GM12878 (cell line): ENCODE data around the gene PRKCE. TPM values are rescaled to one million over a fixed set of nuclear protein-coding genes. Genes with fewer than 3 reads are reported as not detected.

ENCODE experiments used
- ATAC-seq: fragments of 200-7000 bp; cut with Tn5 transposase; 3 replicates; pipeline ENCODE4 v1.9.1; 2020; ENCODE audit warnings: mild to moderate bottlenecking, moderate library complexity
- BruUV-seq: library from RNA; stranded (reverse); fragments of 400-500 nt; replicated peaks from 2 replicates; lab custom pipeline; 2021; lab: Mats Ljungman, UMichigan
- CTCF ChIA-PET: fragments of 300-600 bp; sonication (Branson Sonifier 250); formaldehyde crosslinking; extraction: SDS; loops from one replicate; lab custom pipeline; 2021; ENCODE audit warnings: inconsistent platforms; lab: Yijun Ruan, JAX
- POLR2A ChIA-PET: fragments of 350-600 bp; formaldehyde crosslinking; extraction: SDS; loops from one replicate; lab custom pipeline; 2021; ENCODE audit warnings: inconsistent platforms; lab: Charles Lee
- RAD21 ChIA-PET: fragments of 300-600 bp; sonication (Branson Sonifier 250); formaldehyde crosslinking; loops from one replicate; lab custom pipeline; 2023; ENCODE audit warnings: antibody characterized with exemption; ENCODE audit not compliant: unreplicated experiment; lab: Charles Lee
- SMC1A ChIA-PET: fragments of 300-600 bp; sonication (Branson Sonifier 250); formaldehyde crosslinking; loops from one replicate; lab custom pipeline; 2023; ENCODE audit not compliant: unreplicated experiment, uncharacterized antibody; lab: Charles Lee
- DNase-seq: peaks from one replicate; pipeline ENCODE4 v3.0.0-alpha.2; 2011; ENCODE audit warnings: low read depth, low spot score
- FAIRE-seq: peaks from 3 replicates; lab custom pipeline; 2011; peaks lifted over from hg19 to GRCh38; lab: Jason Lieb, UNC
- H2AFZ ChIP-seq: 2 replicates; pipeline ENCODE4 v1.6.0; 2011; ENCODE audit warnings: low read depth, low read length, control low read depth; ENCODE audit not compliant: control insufficient read depth
- H3K27ac ChIP-seq: 2 replicates; pipeline ENCODE4 v1.5.1; 2011; ENCODE audit warnings: control low read depth; ENCODE audit not compliant: control insufficient read depth, insufficient read depth
- H3K27me3 ChIP-seq, 2 experiments: replicated peaks in 1 of 2; 2 replicates each; pipeline versions ENCODE4 v1.6.0 to v1.6.1; 2011; ENCODE audit warnings: low read length in 1 of 2; ENCODE audit not compliant: control insufficient read depth in 2 of 2, insufficient read depth in 2 of 2
- H3K36me3 ChIP-seq, 2 experiments: 2 replicates each; pipeline ENCODE4 v1.5.1; 2011; ENCODE audit warnings: low read length in 1 of 2; ENCODE audit not compliant: control insufficient read depth in 2 of 2, insufficient read depth in 2 of 2
- H3K4me1 ChIP-seq: 2 replicates; pipeline ENCODE4 v1.6.1; 2011; ENCODE audit warnings: mild to moderate bottlenecking, low read length, moderate library complexity, mixed read lengths; ENCODE audit not compliant: control insufficient read depth, insufficient read depth
- H3K4me2 ChIP-seq: 2 replicates; pipeline ENCODE4 v1.6.0; 2011; ENCODE audit warnings: control low read depth; ENCODE audit not compliant: control insufficient read depth, insufficient read depth
- H3K4me3 ChIP-seq: fragments of 200-600 bp; sonication (generic); 2 replicates; pipeline ENCODE4 v1.5.1; 2016
- H3K79me2 ChIP-seq: 2 replicates; pipeline ENCODE4 v1.6.0; 2011; ENCODE audit warnings: low read length; ENCODE audit not compliant: control insufficient read depth, insufficient read depth
- H3K9ac ChIP-seq: 2 replicates; pipeline ENCODE4 v1.8.0; 2011; ENCODE audit warnings: low read length, control low read depth, mixed read lengths; ENCODE audit not compliant: control insufficient read depth, insufficient read depth
- H3K9me3 ChIP-seq: replicated peaks from 3 replicates; pipeline ENCODE4 v1.5.1; 2011; ENCODE audit warnings: mild to moderate bottlenecking, low read length; ENCODE audit not compliant: control insufficient read depth, insufficient read depth
- H4K20me1 ChIP-seq: 2 replicates; pipeline ENCODE4 v1.6.0; 2011; ENCODE audit not compliant: control insufficient read depth, insufficient read depth
- ASH2L ChIP-seq: fragments of 300-600, 200-600 bp; sonication (generic); IDR thresholded peaks from 2 replicates; pipeline ENCODE4 v1.6.1; 2017; ENCODE audit warnings: low read depth, mild to moderate bottlenecking, borderline replicate concordance
- BACH1 ChIP-seq: fragments of 450-650 bp; IDR thresholded peaks from 2 replicates; pipeline ENCODE4 v1.6.1; 2017; ENCODE audit warnings: mild to moderate bottlenecking, borderline replicate concordance
- BCL11A ChIP-seq: IDR thresholded peaks from 2 replicates; pipeline ENCODE4 v1.6.1; 2011; ENCODE audit warnings: low read depth, low read length
- HDAC6 ChIP-seq: fragments of 200-600 bp; sonication (generic); IDR thresholded peaks from one replicate; pipeline ENCODE4 v1.8.0; 2017; ENCODE audit warnings: antibody characterized with exemption; ENCODE audit not compliant: unreplicated experiment
- IKZF1 ChIP-seq: fragments of 450-650 bp; conservative IDR thresholded peaks from 2 replicates; pipeline ENCODE4 v1.6.1; 2017; ENCODE audit warnings: antibody characterized with exemption, mild to moderate bottlenecking
- IKZF2 ChIP-seq, 2 experiments: fragments of 450-650 bp; IDR thresholded peaks; 2 replicates each; pipeline ENCODE4 v1.6.1; 2017; ENCODE audit warnings: mild to moderate bottlenecking in 2 of 2, moderate library complexity in 2 of 2
- IRF3 ChIP-seq: fragments of 450-650 bp; IDR thresholded peaks from 2 replicates; pipeline ENCODE4 v1.6.1; 2014; ENCODE audit warnings: mild to moderate bottlenecking
- LARP7 ChIP-seq: fragments of 450-650 bp; IDR thresholded peaks from 2 replicates; pipeline ENCODE4 v1.6.1; 2017; ENCODE audit warnings: mild to moderate bottlenecking
- RFX5 ChIP-seq: IDR thresholded peaks from 2 replicates; pipeline ENCODE4 v1.6.1; 2011; ENCODE audit warnings: low read depth, low read length, improper control_type of control experiment
- SMC3 ChIP-seq: IDR thresholded peaks from 2 replicates; pipeline ENCODE4 v1.6.1; 2011; ENCODE audit warnings: low read length, improper control_type of control experiment, borderline replicate concordance
- USF2 ChIP-seq: IDR thresholded peaks from 2 replicates; pipeline ENCODE4 v1.6.1; 2011; ENCODE audit warnings: low read depth, low read length, improper control_type of control experiment, borderline replicate concordance
- WRNIP1 ChIP-seq: IDR thresholded peaks from 2 replicates; pipeline ENCODE4 v1.6.1; 2011; ENCODE audit warnings: low read depth, low read length, improper control_type of control experiment, borderline replicate concordance
- ZNF207 ChIP-seq: fragments of 450-650 bp; IDR thresholded peaks from 2 replicates; pipeline ENCODE4 v1.6.1; 2014; ENCODE audit warnings: antibody characterized with exemption, mild to moderate bottlenecking, borderline replicate concordance
- ZNF274 ChIP-seq: IDR thresholded peaks from one replicate; pipeline ENCODE4 v1.8.0; 2011; ENCODE audit not compliant: insufficient read length, insufficient read depth
- ZSCAN29 ChIP-seq: fragments of 450-650 bp; IDR thresholded peaks from 2 replicates; pipeline ENCODE4 v1.6.1; 2017; ENCODE audit warnings: mild to moderate bottlenecking, moderate library complexity
- WGBS: methylation state at CpG from one replicate; pipeline ENCODE4 v1.1.6; 2016; ENCODE audit warnings: low lambda C conversion rate; ENCODE audit not compliant: insufficient replicate concordance, insufficient coverage; ENCODE audit errors: missing lambda C conversion rate; 5-methylcytosine and 5-hydroxymethylcytosine counted together
- in situ Hi-C: fragments of 300-500 bp; cut with MboI; formaldehyde crosslinking; loops from 9 replicates; pipeline ENCODE4 v1.14.3; 2018; ENCODE audit warnings: mixed read lengths
- intact Hi-C: fragments of 100-400 bp; cut with micrococcal nuclease; formaldehyde crosslinking; loops from one replicate; pipeline ENCODE4 v1.14.2; 2022; ENCODE audit not compliant: unreplicated experiment
- polyA plus RNA-seq, 11 experiments: library from polyadenylated mRNA; depleted of rRNA in 4 of 11; unstranded in 6 of 11; stranded (reverse) in 5 of 11; fragments of >200 nt; fragmentation: Nextera tagmentation in 4 of 11; fragmentation: Illumina TruSeq in 1 of 11; extraction: Ambion mirVana in 4 of 11; extraction: Trizol in 1 of 11; gene quantifications; 1 replicate in 1 of 11; 2 replicates in 10 of 11; pipeline versions ENCODE4 v1.2.1 to v1.2.3, GENCODE V29; 2011 to 2016; ENCODE audit warnings: inconsistent platforms in 2 of 11, missing spikeins in 2 of 11, low read depth in 1 of 11
- total RNA-seq, 4 experiments: library from RNA; depleted of rRNA in 3 of 4; stranded (reverse); fragments of >200 nt in 3 of 4; fragmentation: Illumina TruSeq in 1 of 4; extraction: Trizol in 1 of 4; gene quantifications; 2 replicates each; pipeline versions ENCODE4 v1.2.1 to v1.2.3, GENCODE V29; 2013 to 2021
- TF ChIP-seq, protein P1 (sequence below): fragments of 450-650 bp; conservative IDR thresholded peaks from 2 replicates; pipeline ENCODE4 v1.6.1; 2017; ENCODE audit warnings: mild to moderate bottlenecking, moderate library complexity
- TF ChIP-seq, protein P2 (sequence below): fragments of 450-650 bp; IDR thresholded peaks from 2 replicates; pipeline ENCODE4 v1.6.1; 2018; ENCODE audit warnings: mild to moderate bottlenecking, low read depth, moderate library complexity; ENCODE audit not compliant: partially characterized antibody

The PRKCE gene
- total and polyA plus RNA-seq, 10 of the 15 experiments (the other 5 are each of a cell fraction or from before 2014, with no cell fraction given), result 2.6 to 28.2 (median 11.3) TPM

DNA sequence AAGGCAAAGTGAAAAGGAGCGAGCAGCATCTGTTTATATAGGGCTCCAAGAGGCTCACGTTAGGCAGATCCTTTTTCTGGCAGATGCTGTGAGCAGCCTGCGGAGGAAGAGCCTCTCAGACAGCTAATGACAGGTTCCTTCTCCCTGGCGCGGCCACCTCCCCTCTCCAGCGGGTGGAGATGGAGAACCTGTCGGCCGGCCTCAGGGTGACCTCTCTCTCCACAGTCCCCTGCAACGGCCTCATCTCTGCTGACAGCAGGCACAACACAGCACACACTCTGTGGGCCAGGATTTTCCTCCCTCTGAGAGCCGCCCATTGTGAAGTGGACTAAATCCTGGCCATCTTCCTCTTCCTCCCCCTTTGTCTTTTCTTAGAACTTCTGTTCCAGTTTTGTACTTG lies 119.8 kb downstream of the PRKCE start (continued):
- TF ChIP-seq, protein P1, sequence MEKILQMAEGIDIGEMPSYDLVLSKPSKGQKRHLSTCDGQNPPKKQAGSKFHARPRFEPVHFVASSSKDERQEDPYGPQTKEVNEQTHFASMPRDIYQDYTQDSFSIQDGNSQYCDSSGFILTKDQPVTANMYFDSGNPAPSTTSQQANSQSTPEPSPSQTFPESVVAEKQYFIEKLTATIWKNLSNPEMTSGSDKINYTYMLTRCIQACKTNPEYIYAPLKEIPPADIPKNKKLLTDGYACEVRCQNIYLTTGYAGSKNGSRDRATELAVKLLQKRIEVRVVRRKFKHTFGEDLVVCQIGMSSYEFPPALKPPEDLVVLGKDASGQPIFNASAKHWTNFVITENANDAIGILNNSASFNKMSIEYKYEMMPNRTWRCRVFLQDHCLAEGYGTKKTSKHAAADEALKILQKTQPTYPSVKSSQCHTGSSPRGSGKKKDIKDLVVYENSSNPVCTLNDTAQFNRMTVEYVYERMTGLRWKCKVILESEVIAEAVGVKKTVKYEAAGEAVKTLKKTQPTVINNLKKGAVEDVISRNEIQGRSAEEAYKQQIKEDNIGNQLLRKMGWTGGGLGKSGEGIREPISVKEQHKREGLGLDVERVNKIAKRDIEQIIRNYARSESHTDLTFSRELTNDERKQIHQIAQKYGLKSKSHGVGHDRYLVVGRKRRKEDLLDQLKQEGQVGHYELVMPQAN, result no peak
- TF ChIP-seq IRF3, result no peak
- TF ChIP-seq, all 136 proteins: peak for 0

- RAD21 ChIA-PET, result no interaction called here
These were observed 120.6 kb downstream of the PRKCE start for GRCh38 chr2:45772038-45772437.

More at GRCh38 chr2:45772038-45772437, 120.6 kb downstream of the PRKCE start:
- SMC1A ChIA-PET, result interaction anchor here (2.1 kb wide), 1 partner anchor 40 kb away, joined by 5 read pairs; no protein-coding TSS in a partner anchor
- ATAC-seq (no peak), FAIRE-seq (no peak), DNase-seq (no peak)
- POLR2A ChIA-PET, result no interaction called here
- Histone ChIP-seq H3K27me3 (no peaks in the 10 kb centered on the region), H3K36me3 (no peaks in the 10 kb centered on the region; a peak in 1 of 4 replicates), H3K27ac (no peak overlapping the region), H3K4me3 (no peak overlapping the region), H3K4me1 (no peaks in the 10 kb centered on the region), H4K20me1 (no peaks in the 10 kb centered on the region), H3K79me2 (no peaks in the 10 kb centered on the region; the same call in 1 of the 2 replicates), H3K4me2 (no peak overlapping the region), H2AFZ (no peak overlapping the region), H3K9me3 (no peaks in the 10 kb centered on the region)
- intact Hi-C loops (no loop called here), in situ Hi-C loops (no loop called here)
- WGBS, result 0% methylated on average over 2 of the region's 2 CpGs
- CTCF ChIA-PET, result interaction anchor here (1.0 kb wide), 1 partner anchor 123 kb away, joined by 4 read pairs; no protein-coding TSS in a partner anchor
- TF ChIP-seq HDAC6 (no peak), ZNF207 (no peak), SMC3 (no peak), ZSCAN29 (no peak), WRNIP1 (no peak), IKZF1 (no peak), ASH2L (no peak), BCL11A (no peak), LARP7 (no peak), USF2 (no peak), BACH1 (no peak), IKZF2 (IDR thresholded peaks at IDR 0.05) (no peak), ZNF274 (no peak), RFX5 (no peak)
- TF ChIP-seq, protein P2, sequence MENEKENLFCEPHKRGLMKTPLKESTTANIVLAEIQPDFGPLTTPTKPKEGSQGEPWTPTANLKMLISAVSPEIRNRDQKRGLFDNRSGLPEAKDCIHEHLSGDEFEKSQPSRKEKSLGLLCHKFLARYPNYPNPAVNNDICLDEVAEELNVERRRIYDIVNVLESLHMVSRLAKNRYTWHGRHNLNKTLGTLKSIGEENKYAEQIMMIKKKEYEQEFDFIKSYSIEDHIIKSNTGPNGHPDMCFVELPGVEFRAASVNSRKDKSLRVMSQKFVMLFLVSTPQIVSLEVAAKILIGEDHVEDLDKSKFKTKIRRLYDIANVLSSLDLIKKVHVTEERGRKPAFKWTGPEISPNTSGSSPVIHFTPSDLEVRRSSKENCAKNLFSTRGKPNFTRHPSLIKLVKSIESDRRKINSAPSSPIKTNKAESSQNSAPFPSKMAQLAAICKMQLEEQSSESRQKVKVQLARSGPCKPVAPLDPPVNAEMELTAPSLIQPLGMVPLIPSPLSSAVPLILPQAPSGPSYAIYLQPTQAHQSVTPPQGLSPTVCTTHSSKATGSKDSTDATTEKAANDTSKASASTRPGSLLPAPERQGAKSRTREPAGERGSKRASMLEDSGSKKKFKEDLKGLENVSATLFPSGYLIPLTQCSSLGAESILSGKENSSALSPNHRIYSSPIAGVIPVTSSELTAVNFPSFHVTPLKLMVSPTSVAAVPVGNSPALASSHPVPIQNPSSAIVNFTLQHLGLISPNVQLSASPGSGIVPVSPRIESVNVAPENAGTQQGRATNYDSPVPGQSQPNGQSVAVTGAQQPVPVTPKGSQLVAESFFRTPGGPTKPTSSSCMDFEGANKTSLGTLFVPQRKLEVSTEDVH, result no peak
- TF ChIP-seq, all 136 proteins: peak for 0
- no TSS peak for BruUV-seq
- no peak overlapping the region for H3K9ac ChIP-seq
